ENCODE results near the gene NPRL2. TPM values are rescaled to one million over a fixed set of nuclear protein-coding genes. Genes with fewer than 3 reads are reported as not detected.

Gene NPRL2
- total and polyA plus RNA-seq, 9 of the 15 experiments (the other 6 are each of a cell fraction or from before 2014, with no cell fraction given), result 17.4 to 40.4 (median 24.4) TPM

DNA sequence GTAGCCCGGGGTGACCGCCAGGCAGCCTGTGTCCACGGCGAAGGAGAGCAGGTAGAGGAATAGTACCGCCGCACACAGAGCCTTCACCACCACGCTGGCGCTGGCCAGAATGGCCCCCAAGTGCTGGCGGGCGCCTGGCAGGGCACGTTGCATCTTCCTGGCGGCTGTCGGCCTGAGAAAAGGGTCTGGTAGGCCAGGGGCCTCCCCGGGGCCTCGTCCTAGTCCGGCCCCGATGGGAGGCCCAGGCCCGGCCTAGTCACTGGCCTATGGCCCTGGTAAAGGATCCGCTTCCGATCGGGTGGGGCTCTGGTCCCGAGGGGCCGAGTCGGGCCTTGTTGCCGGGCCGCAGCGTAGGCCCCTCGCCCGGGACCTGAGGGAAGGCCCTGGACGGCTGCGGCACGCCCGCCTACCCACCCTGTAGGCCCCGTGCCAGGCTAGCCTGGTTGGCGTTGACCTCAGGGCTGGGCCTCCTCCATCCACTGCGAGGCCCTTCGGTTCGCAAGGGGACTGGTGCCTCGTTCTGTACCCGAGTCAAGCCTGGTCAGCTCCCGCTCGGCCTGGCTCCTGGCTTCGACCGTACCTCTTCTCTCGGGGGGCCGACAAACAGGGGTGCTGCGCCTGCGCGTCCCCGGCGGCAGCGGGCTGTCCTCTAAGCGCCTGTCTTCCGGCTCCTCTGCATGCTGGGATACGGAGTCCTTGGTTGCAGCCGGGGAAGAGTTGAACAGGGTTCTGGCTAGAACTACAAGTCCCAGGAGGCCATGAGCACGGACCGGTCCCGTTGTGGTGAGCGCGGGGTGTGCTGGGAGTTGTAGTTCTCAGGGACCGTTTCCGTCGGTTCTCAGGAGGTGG lies 8.6 kb upstream of the NPRL2 start, which contains the start of gene TMEM115 (continued):
- TF ChIP-seq, protein P1, sequence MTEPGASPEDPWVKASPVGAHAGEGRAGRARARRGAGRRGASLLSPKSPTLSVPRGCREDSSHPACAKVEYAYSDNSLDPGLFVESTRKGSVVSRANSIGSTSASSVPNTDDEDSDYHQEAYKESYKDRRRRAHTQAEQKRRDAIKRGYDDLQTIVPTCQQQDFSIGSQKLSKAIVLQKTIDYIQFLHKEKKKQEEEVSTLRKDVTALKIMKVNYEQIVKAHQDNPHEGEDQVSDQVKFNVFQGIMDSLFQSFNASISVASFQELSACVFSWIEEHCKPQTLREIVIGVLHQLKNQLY (CRISPR knock-in tag; conservative IDR thresholded peaks at IDR 0.05), result no peak
- TF ChIP-seq ZNF512 (tag; IDR thresholded peaks at IDR 0.05) (no peak), NFXL1 (CRISPR knock-in tag; IDR thresholded peaks at IDR 0.05) (no peak), TBL1XR1 (IDR thresholded peaks at IDR 0.05; ENCODE audit: low read length in 2 of 2) (0 out of 4 replicates have a peak, but pooled peaks of 1 of the 2 experiments have one; percentile 18), ZEB2 (IDR thresholded peaks at IDR 0.05) (no peak), CREBBP (IDR thresholded peaks at IDR 0.05; ENCODE audit: low read depth, low read length) (no peak), CCAR2 (IDR thresholded peaks at IDR 0.05; ENCODE audit: low read depth, low read length) (no peak), WHSC1 (IDR thresholded peaks at IDR 0.05; ENCODE audit: low read length) (no peak), HNRNPUL1 (IDR thresholded peaks at IDR 0.05; ENCODE audit: low read length) (no peak), ZFP91 (CRISPR knock-in tag; IDR thresholded peaks at IDR 0.05) (no peak), MGA (IDR thresholded peaks at IDR 0.05) (peak; percentile 72)

All from K562 (cell line).